ENCODE measurements around the gene SEL1L3. TPM values are rescaled to one million over a fixed set of nuclear protein-coding genes. Genes with fewer than 3 reads are reported as not detected.

Gene SEL1L3
- total RNA-seq, 2 donors from 2014 or later: 14.9 to 24.5 TPM

DNA sequence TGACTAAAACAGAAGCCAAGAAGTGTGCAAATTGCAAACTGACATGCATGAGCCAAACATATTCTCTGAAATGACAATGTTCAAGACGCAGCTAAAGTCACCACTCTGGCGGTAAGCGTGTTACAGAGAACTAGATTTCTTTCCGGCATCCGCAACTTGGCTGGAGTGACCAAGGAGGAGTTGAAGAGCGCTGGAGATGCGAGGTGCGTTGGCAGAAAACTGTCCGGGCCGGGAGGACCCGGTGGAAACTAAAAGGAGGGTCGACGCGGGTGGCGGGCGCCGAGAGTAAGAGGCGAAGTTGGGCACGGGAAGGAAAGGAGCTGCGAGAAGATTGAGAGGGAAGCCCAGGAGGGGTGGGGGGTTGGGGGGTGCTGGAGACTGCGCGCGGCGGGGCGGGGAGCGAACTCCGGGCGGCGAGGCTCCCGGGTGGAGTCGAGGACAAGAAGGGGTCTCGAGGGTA lies 807 bp downstream of the SEL1L3 start:
- H3K36me3 ChIP-seq (ENCODE audit: control insufficient read depth, insufficient read depth, low read length): no peaks in the 10 kb centered on the region
- no peaks in the 10 kb centered on the region for H3K4me1 ChIP-seq (ENCODE audit: control insufficient read depth, insufficient read depth, low read length)
- Mint-ChIP-seq H3K9me3 (no peaks in the 10 kb centered on the region), H3K27ac (no peak overlapping the region), H3K4me1 (peaks cover 10% of the 10 kb centered on the region), H3K36me3 (ENCODE audit: low read depth) (no peaks in the 10 kb centered on the region), H3K4me3 (peak overlapping the region; percentile 74), H3K27me3 (ENCODE audit: insufficient read depth) (peaks cover 48% of the 10 kb centered on the region)
- TF ChIP-seq, protein P1, sequence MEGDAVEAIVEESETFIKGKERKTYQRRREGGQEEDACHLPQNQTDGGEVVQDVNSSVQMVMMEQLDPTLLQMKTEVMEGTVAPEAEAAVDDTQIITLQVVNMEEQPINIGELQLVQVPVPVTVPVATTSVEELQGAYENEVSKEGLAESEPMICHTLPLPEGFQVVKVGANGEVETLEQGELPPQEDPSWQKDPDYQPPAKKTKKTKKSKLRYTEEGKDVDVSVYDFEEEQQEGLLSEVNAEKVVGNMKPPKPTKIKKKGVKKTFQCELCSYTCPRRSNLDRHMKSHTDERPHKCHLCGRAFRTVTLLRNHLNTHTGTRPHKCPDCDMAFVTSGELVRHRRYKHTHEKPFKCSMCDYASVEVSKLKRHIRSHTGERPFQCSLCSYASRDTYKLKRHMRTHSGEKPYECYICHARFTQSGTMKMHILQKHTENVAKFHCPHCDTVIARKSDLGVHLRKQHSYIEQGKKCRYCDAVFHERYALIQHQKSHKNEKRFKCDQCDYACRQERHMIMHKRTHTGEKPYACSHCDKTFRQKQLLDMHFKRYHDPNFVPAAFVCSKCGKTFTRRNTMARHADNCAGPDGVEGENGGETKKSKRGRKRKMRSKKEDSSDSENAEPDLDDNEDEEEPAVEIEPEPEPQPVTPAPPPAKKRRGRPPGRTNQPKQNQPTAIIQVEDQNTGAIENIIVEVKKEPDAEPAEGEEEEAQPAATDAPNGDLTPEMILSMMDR (conservative IDR thresholded peaks at IDR 0.05): no peak
- peaks cover 45% of the 10 kb centered on the region for H3K27me3 ChIP-seq (ENCODE audit: control insufficient read depth, insufficient read depth, low read length, poor library complexity, severe bottlenecking)
- no peak overlapping the region for H3K9ac ChIP-seq (ENCODE audit: extremely low read depth, low read length, poor library complexity, severe bottlenecking)
- peak overlapping the region; percentile 75 for H3K4me3 ChIP-seq (ENCODE audit: low read length)
- DNase-seq: peak; percentile 72
- H3K27ac ChIP-seq (ENCODE audit: low read depth, low read length): no peak overlapping the region
- no peaks in the 10 kb centered on the region for H3K9me3 ChIP-seq (ENCODE audit: control insufficient read depth, low read length)
- WGBS, 2 experiments (ENCODE audit: insufficient coverage in 1 of 2, insufficient read length in 1 of 2): 2 to 4% methylated on average over 12 to 32 of the region's 32 CpGs

DNA sequence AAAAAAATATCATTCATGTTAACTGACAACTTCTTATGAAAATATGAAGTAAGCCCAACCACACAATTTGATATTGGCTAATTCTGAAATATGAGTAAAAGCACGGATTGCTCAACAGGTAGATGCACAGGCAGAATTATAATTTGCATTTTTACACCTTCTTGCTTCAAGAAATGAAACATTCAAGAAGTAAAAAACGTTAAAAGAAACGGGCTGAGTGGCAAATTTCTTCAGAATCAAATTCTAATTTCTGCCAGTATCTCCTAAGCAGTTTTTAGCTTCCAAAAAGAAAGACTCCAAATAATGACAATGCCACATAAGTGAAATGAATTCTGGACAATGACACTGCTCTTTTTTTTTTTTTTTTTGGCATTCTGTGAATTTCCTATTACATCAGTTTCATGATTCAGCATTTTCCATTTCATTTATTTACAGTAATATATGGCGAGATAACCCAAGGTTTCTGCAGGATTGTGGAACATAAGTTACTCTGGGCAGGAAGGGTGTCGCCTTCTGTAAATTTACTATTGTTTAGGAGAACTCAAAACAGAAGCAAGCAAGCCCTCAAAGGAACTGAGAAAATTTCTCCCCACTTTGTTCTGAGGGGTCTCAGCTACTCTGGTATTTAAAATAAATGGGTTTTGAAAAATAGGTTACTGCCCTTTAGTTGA lies 1.4 kb downstream of the SEL1L3 start:
- no peaks in the 10 kb centered on the region for H3K4me1 ChIP-seq (ENCODE audit: control insufficient read depth, insufficient read depth, low read length)
- peak overlapping the region; percentile 74 for H3K4me3 Mint-ChIP-seq
- H3K9me3 Mint-ChIP-seq: no peaks in the 10 kb centered on the region
- TF ChIP-seq, protein P1 (conservative IDR thresholded peaks at IDR 0.05): no peak
- H3K27me3 ChIP-seq (ENCODE audit: control insufficient read depth, insufficient read depth, low read length, poor library complexity, severe bottlenecking): peaks cover 45% of the 10 kb centered on the region
- DNase-seq: no peak
- peak overlapping the region; percentile 75 for H3K4me3 ChIP-seq (ENCODE audit: low read length)
- no peaks in the 10 kb centered on the region for H3K9me3 ChIP-seq (ENCODE audit: control insufficient read depth, low read length)
- H3K27ac Mint-ChIP-seq: no peak overlapping the region
- no peaks in the 10 kb centered on the region for H3K36me3 ChIP-seq (ENCODE audit: control insufficient read depth, insufficient read depth, low read length)
- no peaks in the 10 kb centered on the region for H3K36me3 Mint-ChIP-seq (ENCODE audit: low read depth)
- no peak overlapping the region for H3K9ac ChIP-seq (ENCODE audit: extremely low read depth, low read length, poor library complexity, severe bottlenecking)
- WGBS, 2 experiments (ENCODE audit: insufficient coverage in 1 of 2, insufficient read length in 1 of 2): 78 to 81% methylated on average over 4 to 5 of the region's 5 CpGs
- H3K27ac ChIP-seq (ENCODE audit: low read depth, low read length): no peak overlapping the region
- peaks cover 10% of the 10 kb centered on the region for H3K4me1 Mint-ChIP-seq
- H3K27me3 Mint-ChIP-seq (ENCODE audit: insufficient read depth): peaks cover 48% of the 10 kb centered on the region

DNA sequence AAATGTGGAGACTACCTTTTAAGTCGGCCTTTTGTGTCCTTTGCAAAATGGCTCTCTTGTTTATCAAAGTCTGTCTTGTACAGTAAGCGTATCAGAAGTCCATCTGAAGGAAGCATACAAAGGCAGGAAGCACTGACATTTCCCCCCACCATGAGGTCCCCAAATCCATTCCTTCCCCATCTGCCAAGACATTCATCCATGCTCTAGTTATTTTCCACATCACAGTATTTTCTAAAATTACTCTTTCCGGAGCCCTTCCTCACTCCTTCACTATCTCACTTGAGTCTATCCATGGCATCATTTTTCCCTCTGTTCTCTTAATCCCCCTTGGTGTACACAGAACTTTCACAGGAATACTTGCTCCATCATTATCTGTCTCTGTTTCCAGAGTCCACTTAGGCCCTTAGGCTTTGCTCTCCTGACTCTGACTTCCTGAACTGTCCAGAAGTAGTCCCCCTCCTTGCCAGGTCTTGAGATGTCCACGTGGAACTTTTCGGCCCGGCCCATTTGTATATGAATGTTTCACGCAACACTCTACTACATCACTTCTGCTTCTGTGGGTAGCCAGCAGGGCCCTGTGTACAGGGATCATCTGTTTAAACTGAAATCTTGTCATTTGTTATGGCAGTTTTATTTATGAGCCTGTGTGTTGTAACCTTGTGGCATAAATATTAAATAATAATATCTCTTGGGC lies 2.1 kb downstream of the SEL1L3 start:
- TF ChIP-seq, protein P1 (conservative IDR thresholded peaks at IDR 0.05): no peak
- H3K27ac Mint-ChIP-seq: no peak overlapping the region

More for the DNA sequence above, 2.1 kb downstream of the SEL1L3 start:
- Histone ChIP-seq H3K9ac (ENCODE audit: extremely low read depth, low read length, poor library complexity, severe bottlenecking) (no peak overlapping the region), H3K27me3 (ENCODE audit: control insufficient read depth, insufficient read depth, low read length, poor library complexity, severe bottlenecking) (peaks cover 45% of the 10 kb centered on the region), H3K4me3 (ENCODE audit: low read length) (no peak overlapping the region), H3K36me3 (ENCODE audit: control insufficient read depth, insufficient read depth, low read length) (no peaks in the 10 kb centered on the region), H3K27ac (ENCODE audit: low read depth, low read length) (no peak overlapping the region), H3K9me3 (ENCODE audit: control insufficient read depth, low read length) (no peaks in the 10 kb centered on the region), H3K4me1 (ENCODE audit: control insufficient read depth, insufficient read depth, low read length) (no peaks in the 10 kb centered on the region)
- Mint-ChIP-seq H3K4me1 (peaks cover 10% of the 10 kb centered on the region), H3K27me3 (ENCODE audit: insufficient read depth) (peaks cover 48% of the 10 kb centered on the region), H3K4me3 (no peak overlapping the region), H3K36me3 (ENCODE audit: low read depth) (no peaks in the 10 kb centered on the region), H3K9me3 (no peaks in the 10 kb centered on the region)
- DNase-seq: no peak
- WGBS, 2 experiments (ENCODE audit: insufficient coverage in 1 of 2, insufficient read length in 1 of 2): 88 to 93% methylated on average over 7 of the region's 7 CpGs

Data from endodermal cell (in vitro differentiated cells).